Measurements from ENCODE around the gene UBAP2L.
"Not testable (repeated sequence)": the region's sequence is repeated elsewhere in the genome, so short reads cannot be mapped to it uniquely, and the experiment has no call there.

UBAP2L gene

DNA sequence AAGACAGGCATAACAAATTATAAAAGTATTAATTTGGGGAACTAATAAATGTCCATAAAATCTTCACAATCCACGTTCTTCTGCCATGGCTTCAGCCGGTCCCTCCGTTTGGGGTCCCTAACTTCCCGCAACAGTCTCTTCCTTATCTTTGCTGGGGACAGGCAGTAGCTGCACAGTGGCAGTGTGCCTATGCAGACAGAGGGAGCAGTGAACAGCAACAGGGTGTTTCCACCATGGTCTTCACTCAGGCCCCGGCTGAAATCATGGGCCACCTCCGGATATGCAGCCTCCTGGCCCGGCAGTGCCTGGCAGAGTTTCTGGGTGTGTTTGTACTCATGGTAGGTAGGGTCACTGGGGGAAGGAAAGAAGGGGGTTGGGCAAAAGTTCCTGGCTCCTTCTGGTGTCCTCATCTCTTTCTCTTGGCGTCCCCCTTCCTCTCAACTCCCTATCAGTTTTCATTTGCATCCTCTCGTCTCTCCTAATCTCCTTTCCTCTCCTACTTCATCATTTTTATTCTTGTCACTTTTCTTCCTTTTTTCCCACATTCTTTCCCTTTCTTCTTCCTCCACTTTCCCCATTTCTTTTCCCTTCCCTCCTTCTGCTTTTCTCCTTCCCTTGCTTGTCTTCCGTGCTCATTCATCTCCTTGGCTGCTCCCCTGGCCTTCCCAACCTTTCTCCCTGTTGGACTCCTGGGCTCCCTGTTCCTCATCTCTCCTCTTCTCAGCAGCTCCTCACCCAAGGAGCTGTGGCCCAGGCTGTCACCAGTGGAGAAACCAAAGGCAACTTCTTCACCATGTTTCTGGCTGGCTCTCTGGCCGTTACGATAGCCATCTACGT is 91.7 kb downstream of the UBAP2L start:
- DNase-seq: not testable (repeated sequence)

DNA sequence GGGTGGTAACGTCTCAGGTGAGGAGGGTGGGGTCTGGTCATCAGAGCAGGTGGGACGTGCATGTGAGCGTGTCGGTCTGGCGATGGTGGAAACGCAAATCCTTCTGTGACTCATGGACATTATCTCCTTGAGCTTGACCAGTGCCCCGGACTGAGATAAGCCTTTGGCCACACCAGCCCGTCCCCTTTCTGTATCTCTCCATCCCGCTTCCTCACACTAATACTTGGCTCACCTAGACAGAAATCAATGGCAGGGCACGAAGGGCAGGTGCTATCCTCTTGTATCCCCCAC is 92.3 kb downstream of the UBAP2L start:
- DNase-seq: no peak

DNA sequence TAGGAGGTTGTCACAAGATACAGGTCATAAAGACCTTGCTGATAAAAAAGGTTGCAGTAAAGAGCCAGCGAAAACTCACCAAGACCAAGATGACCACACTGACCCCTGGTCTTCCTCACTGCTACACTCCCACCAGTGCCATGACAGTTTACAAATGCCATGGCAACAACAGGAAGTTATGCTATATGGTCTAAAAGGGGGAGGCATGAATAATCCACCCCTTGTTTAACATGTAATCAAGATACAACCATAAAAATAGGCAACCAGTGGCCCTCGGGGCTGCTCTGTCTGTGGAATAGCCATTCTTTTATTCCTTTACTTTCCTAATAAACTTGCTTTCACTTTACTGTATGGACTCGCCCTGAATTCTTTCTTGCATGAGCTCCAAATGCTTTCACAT is 93.5 kb downstream of the UBAP2L start:
- not testable (repeated sequence) for DNase-seq

DNA sequence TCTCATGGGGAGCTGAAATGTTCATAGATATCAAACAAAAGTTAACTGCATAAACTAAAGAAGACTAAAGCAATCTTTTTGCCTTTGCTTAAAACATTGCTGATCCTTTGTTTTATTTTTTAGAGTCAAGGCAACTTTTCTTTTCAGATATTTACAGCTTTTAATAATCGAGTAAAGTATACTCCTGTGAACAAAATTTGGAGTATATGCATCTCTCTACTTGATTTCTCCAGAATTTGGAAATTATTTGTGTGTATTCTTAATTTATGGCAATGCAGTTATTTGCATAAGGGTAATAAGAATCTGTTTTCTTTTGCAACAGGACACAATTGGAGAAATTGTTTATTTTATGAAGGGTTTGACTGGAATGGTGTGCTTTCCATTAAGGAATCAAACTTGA is 95.9 kb downstream of the UBAP2L start:
- DNase-seq: no peak

DNA sequence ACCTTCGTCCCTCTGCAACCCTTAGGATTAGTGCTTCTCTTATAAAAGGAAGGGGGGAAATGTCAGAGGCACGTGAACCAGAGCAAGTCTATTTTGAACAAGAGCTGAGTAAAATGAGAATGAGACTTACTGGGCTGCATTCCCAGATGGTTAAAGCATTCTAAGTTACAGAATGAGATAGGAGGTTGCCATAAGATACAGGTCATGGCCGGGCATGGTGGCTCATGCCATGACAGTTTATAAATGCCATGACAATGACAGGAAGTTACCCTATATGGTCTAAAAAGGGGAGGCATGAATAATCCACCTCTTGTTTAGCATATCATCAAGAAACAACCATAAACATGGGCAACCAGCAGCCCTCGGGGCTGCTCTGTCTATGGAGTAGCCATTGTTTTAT is 97.6 kb downstream of the UBAP2L start:
- no peak for DNase-seq
